HEK293 (cell line): ENCODE data around the gene ZNF783.

Source experiments
- CTCF ChIP-seq: fragments of 450-650 bp; formaldehyde crosslinking; IDR thresholded peaks from 2 replicates; pipeline ENCODE4 v1.5.1; 2016; ENCODE audit warnings: missing biosample characterization, missing genetic modification characterization
- MEIS1 ChIP-seq: sonication (generic); formaldehyde crosslinking; IDR thresholded peaks from 2 replicates; pipeline ENCODE4 v1.8.1; 2022; ENCODE audit warnings: missing genetic modification reagents, mild to moderate bottlenecking, borderline replicate concordance
- ZBTB1 ChIP-seq: fragments of 450-650 bp; formaldehyde crosslinking; IDR thresholded peaks from 2 replicates; pipeline ENCODE4 v1.5.1; 2016; ENCODE audit warnings: missing biosample characterization, missing genetic modification characterization
- ZBTB17 ChIP-seq: fragments of 450-650 bp; formaldehyde crosslinking; IDR thresholded peaks from 2 replicates; pipeline ENCODE4 v1.5.1; 2016; ENCODE audit warnings: missing biosample characterization, missing genetic modification characterization
- ZNF112 ChIP-seq: fragments of 450-650 bp; formaldehyde crosslinking; IDR thresholded peaks from 2 replicates; pipeline ENCODE4 v1.5.0; 2017; ENCODE audit warnings: missing biosample characterization, missing genetic modification characterization
- ZNF280D ChIP-seq: fragments of 450-650 bp; formaldehyde crosslinking; IDR thresholded peaks from 2 replicates; pipeline ENCODE4 v1.5.1; 2016; ENCODE audit warnings: missing biosample characterization, missing genetic modification characterization
- ZNF292 ChIP-seq: fragments of 450-650 bp; formaldehyde crosslinking; IDR thresholded peaks from 2 replicates; pipeline ENCODE4 v1.5.1; 2016; ENCODE audit warnings: low read depth, missing biosample characterization, missing genetic modification characterization, borderline replicate concordance
- ZNF423 ChIP-seq: fragments of 450-650 bp; formaldehyde crosslinking; IDR thresholded peaks from 2 replicates; pipeline ENCODE4 v1.5.1; 2016; ENCODE audit warnings: missing biosample characterization, missing genetic modification characterization
- ZNF555 ChIP-seq: fragments of 450-650 bp; formaldehyde crosslinking; conservative IDR thresholded peaks from 2 replicates; pipeline ENCODE4 v1.5.1; 2017; ENCODE audit warnings: missing biosample characterization, mild to moderate bottlenecking, missing genetic modification characterization, inconsistent platforms
- TF ChIP-seq, protein P1 (sequence below): fragments of 450-650 bp; formaldehyde crosslinking; IDR thresholded peaks from 2 replicates; pipeline ENCODE4 v1.5.1; 2016; ENCODE audit warnings: missing biosample characterization, missing genetic modification characterization

GRCh38 chr7:149284850-149285585 is 23.0 kb downstream of the ZNF783 start:
- TF ChIP-seq ZNF555 (no peak), CTCF (tag by site-specific recombination) (peak; percentile 63; the same call in 1 of the 2 replicates), MEIS1 (CRISPR knock-in tag) (no peak), ZNF112 (tag by site-specific recombination) (no peak), ZBTB17 (tag by site-specific recombination) (no peak), ZNF292 (tag by site-specific recombination) (no peak), ZNF280D (tag by site-specific recombination) (no peak), ZNF423 (no peak), ZBTB1 (tag by site-specific recombination) (no peak)
- TF ChIP-seq, protein P1, sequence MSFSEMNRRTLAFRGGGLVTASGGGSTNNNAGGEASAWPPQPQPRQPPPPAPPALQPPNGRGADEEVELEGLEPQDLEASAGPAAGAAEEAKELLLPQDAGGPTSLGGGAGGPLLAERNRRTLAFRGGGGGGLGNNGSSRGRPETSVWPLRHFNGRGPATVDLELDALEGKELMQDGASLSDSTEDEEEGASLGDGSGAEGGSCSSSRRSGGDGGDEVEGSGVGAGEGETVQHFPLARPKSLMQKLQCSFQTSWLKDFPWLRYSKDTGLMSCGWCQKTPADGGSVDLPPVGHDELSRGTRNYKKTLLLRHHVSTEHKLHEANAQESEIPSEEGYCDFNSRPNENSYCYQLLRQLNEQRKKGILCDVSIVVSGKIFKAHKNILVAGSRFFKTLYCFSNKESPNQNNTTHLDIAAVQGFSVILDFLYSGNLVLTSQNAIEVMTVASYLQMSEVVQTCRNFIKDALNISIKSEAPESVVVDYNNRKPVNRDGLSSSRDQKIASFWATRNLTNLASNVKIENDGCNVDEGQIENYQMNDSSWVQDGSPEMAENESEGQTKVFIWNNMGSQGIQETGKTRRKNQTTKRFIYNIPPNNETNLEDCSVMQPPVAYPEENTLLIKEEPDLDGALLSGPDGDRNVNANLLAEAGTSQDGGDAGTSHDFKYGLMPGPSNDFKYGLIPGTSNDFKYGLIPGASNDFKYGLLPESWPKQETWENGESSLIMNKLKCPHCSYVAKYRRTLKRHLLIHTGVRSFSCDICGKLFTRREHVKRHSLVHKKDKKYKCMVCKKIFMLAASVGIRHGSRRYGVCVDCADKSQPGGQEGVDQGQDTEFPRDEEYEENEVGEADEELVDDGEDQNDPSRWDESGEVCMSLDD (tag by site-specific recombination), result no peak
